K562 (cell line): ENCODE data around the gene PUSL1. TPM values are rescaled to one million over a fixed set of nuclear protein-coding genes. Genes with fewer than 3 reads are reported as not detected.

ENCODE experiments used
- ATF1 ChIP-seq, 2 experiments: fragments of 450-650 bp in 1 of 2; IDR thresholded peaks; 2 replicates each; pipeline ENCODE4 v1.6.1; 2016; ENCODE audit warnings: missing compliant biosample characterization in 1 of 2, missing genetic modification characterization in 1 of 2
- C11orf30 ChIP-seq: fragments of 450-650 bp; IDR thresholded peaks from 2 replicates; pipeline ENCODE4 v1.6.1; 2016; ENCODE audit warnings: low read depth, mild to moderate bottlenecking
- HDGF ChIP-seq: fragments of 450-650 bp; IDR thresholded peaks from 2 replicates; pipeline ENCODE4 v1.6.1; 2016
- HMGN3 ChIP-seq: IDR thresholded peaks from 2 replicates; pipeline ENCODE4 v1.6.1; 2011; ENCODE audit warnings: borderline replicate concordance, low read depth, mild to moderate bottlenecking, mixed read lengths, low read length; ENCODE audit not compliant: insufficient read length; ENCODE audit errors: extremely low read depth
- MAX ChIP-seq: sonication (generic); formaldehyde crosslinking; IDR thresholded peaks from 2 replicates; pipeline ENCODE4 v1.9.0; 2022; ENCODE audit warnings: mild to moderate bottlenecking, missing genetic modification reagents
- MAZ ChIP-seq, 2 experiments: fragments of 450-650 bp in 1 of 2; sonication (generic) in 1 of 2; formaldehyde crosslinking; IDR thresholded peaks in 1 of 2; conservative IDR thresholded peaks in 1 of 2; 2 replicates each; pipeline versions ENCODE4 v1.4.0 to v1.5.0; 2020; ENCODE audit warnings: mild to moderate bottlenecking in 1 of 2, missing genetic modification reagents in 1 of 2
- PRDM10 ChIP-seq: fragments of 450-650 bp; IDR thresholded peaks from 2 replicates; pipeline ENCODE4 v1.6.1; 2018; ENCODE audit not compliant: partially characterized antibody
- RAD21 ChIP-seq, 2 experiments: fragments of 250-450 bp in 1 of 2; fragments of 450-650 bp in 1 of 2; sonication (Bioruptor Pico) in 1 of 2; formaldehyde crosslinking in 1 of 2; IDR thresholded peaks in 1 of 2; conservative IDR thresholded peaks in 1 of 2; 2 replicates each; pipeline versions ENCODE4 v1.4.0 to v1.8.0; 2020 to 2022; ENCODE audit warnings: mild to moderate bottlenecking in 2 of 2, moderate library complexity in 1 of 2
- RBM22 ChIP-seq: fragments of 200-400 bp; formaldehyde crosslinking; IDR thresholded peaks from 2 replicates; pipeline ENCODE4 v1.6.1; 2018; ENCODE audit warnings: low read length, low read depth; ENCODE audit not compliant: poor library complexity, severe bottlenecking
- RCOR1 ChIP-seq, 2 experiments: IDR thresholded peaks; 2 replicates each; pipeline ENCODE4 v1.6.1; 2012; ENCODE audit warnings: low read depth in 2 of 2, low read length in 2 of 2, borderline replicate concordance in 1 of 2, improper control_type of control experiment in 1 of 2
- SMAD2 ChIP-seq: fragments of 150-350 bp; IDR thresholded peaks from 2 replicates; pipeline ENCODE4 v1.6.1; 2014; ENCODE audit warnings: low read depth, mild to moderate bottlenecking, low read length
- STAG1 ChIP-seq: sonication (generic); formaldehyde crosslinking; IDR thresholded peaks from 2 replicates; pipeline ENCODE4 v1.5.0; 2020; ENCODE audit warnings: missing genetic modification reagents, borderline replicate concordance
- YY1 ChIP-seq, 3 experiments: IDR thresholded peaks; 2 replicates each; pipeline ENCODE4 v1.6.1; 2011; ENCODE audit warnings: low read length in 2 of 3, mild to moderate bottlenecking in 2 of 3, moderate library complexity in 2 of 3, borderline replicate concordance in 1 of 3, control low read depth in 1 of 3, low read depth in 1 of 3; ENCODE audit not compliant: insufficient read depth in 3 of 3, insufficient replicate concordance in 2 of 3, control insufficient read depth in 1 of 3, insufficient read length in 1 of 3; ENCODE audit errors: extremely low read depth in 1 of 3
- polyA plus RNA-seq, 8 experiments: library from polyadenylated mRNA; depleted of rRNA in 4 of 8; stranded (reverse) in 5 of 8; unstranded in 3 of 8; fragments of >200 nt; fragmentation: Nextera tagmentation in 2 of 8; fragmentation: Illumina TruSeq in 1 of 8; extraction: Ambion mirVana in 2 of 8; extraction: Trizol in 1 of 8; gene quantifications; 2 replicates each; pipeline versions ENCODE4 v1.2.1 to v1.2.3, GENCODE V29; 2011 to 2014; ENCODE audit warnings: inconsistent platforms in 1 of 8, missing spikeins in 1 of 8
- total RNA-seq, 7 experiments: library from RNA; depleted of rRNA in 6 of 7; stranded (reverse); fragments of >200 nt in 6 of 7; fragmentation: Illumina TruSeq in 2 of 7; extraction: Trizol in 2 of 7; gene quantifications; 2 replicates each; pipeline versions ENCODE4 v1.2.1 to v1.2.3, GENCODE V29; 2011 to 2021; ENCODE audit warnings: low replicate concordance in 1 of 7
- TF ChIP-seq, protein P1 (sequence below), 3 experiments: IDR thresholded peaks in 2 of 3; conservative IDR thresholded peaks in 1 of 3; 2 replicates each; pipeline ENCODE4 v1.5.1; 2011 to 2012; ENCODE audit warnings: low read length in 3 of 3, mild to moderate bottlenecking in 3 of 3, control low read depth in 2 of 3, improper control_type of control experiment in 1 of 3, inconsistent platforms in 1 of 3, low read depth in 1 of 3, mixed read lengths in 1 of 3, moderate library complexity in 1 of 3; ENCODE audit not compliant: insufficient read depth in 2 of 3
- TF ChIP-seq, protein P2 (sequence below): sonication (generic); formaldehyde crosslinking; IDR thresholded peaks from 2 replicates; pipeline ENCODE4 v1.5.0; 2020; ENCODE audit warnings: missing genetic modification reagents

Gene PUSL1
- total and polyA plus RNA-seq, 9 of the 15 experiments (the other 6 are each of a cell fraction or from before 2014, with no cell fraction given), result 0.62 to 86.9 (median 13.6) TPM

- TF ChIP-seq, protein P1, sequence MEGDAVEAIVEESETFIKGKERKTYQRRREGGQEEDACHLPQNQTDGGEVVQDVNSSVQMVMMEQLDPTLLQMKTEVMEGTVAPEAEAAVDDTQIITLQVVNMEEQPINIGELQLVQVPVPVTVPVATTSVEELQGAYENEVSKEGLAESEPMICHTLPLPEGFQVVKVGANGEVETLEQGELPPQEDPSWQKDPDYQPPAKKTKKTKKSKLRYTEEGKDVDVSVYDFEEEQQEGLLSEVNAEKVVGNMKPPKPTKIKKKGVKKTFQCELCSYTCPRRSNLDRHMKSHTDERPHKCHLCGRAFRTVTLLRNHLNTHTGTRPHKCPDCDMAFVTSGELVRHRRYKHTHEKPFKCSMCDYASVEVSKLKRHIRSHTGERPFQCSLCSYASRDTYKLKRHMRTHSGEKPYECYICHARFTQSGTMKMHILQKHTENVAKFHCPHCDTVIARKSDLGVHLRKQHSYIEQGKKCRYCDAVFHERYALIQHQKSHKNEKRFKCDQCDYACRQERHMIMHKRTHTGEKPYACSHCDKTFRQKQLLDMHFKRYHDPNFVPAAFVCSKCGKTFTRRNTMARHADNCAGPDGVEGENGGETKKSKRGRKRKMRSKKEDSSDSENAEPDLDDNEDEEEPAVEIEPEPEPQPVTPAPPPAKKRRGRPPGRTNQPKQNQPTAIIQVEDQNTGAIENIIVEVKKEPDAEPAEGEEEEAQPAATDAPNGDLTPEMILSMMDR (IDR thresholded peaks at IDR 0.05 in 2 of 3, conservative IDR thresholded peaks at IDR 0.05 in 1 of 3; ENCODE audit: insufficient read depth in 2 of 3, low read depth in 1 of 3, low read length in 3 of 3), result peak; percentile 88 to 93 (median 88)
- TF ChIP-seq C11orf30 (no peak), SMAD2 (no peak), RAD21 (CRISPR knock-in tag; conservative IDR thresholded peaks at IDR 0.05 in 1 of 2, IDR thresholded peaks at IDR 0.05 in 1 of 2) (peak in 1 of 2 experiments; percentile 83; a peak in 2 of 4 replicates), HDGF (peak; percentile 73; the same call in 1 of the 2 replicates), PRDM10 (peak; percentile 95), RCOR1 (IDR thresholded peaks at IDR 0.05; ENCODE audit: borderline replicate concordance in 1 of 2, low read depth in 2 of 2, low read length in 2 of 2) (0 out of 4 replicates have a peak, but pooled peaks of 1 of the 2 experiments have one; percentile 17), STAG1 (CRISPR knock-in tag) (peak; percentile 92), MAX (peak; percentile 74), MAZ (CRISPR knock-in tag; conservative IDR thresholded peaks at IDR 0.05 in 1 of 2, IDR thresholded peaks at IDR 0.05 in 1 of 2) (peak in 1 of 2 experiments; percentile 69; a peak in 1 of 4 replicates), RBM22 (peak; percentile 66), YY1 (IDR thresholded peaks at IDR 0.05; ENCODE audit: borderline replicate concordance in 1 of 3, control insufficient read depth in 1 of 3, extremely low read depth in 1 of 3, insufficient read depth in 3 of 3, insufficient read length in 1 of 3, insufficient replicate concordance in 2 of 3, low read depth in 1 of 3, low read length in 2 of 3) (peak in 1 of 3 experiments; percentile 14), ATF1 (CRISPR knock-in tag; IDR thresholded peaks at IDR 0.05) (no peak), ATF1 (tag; IDR thresholded peaks at IDR 0.05) (0 out of 2 replicates have a peak, but pooled peaks have one; percentile 9), HMGN3 (peak; percentile 48)
- TF ChIP-seq, protein P2, sequence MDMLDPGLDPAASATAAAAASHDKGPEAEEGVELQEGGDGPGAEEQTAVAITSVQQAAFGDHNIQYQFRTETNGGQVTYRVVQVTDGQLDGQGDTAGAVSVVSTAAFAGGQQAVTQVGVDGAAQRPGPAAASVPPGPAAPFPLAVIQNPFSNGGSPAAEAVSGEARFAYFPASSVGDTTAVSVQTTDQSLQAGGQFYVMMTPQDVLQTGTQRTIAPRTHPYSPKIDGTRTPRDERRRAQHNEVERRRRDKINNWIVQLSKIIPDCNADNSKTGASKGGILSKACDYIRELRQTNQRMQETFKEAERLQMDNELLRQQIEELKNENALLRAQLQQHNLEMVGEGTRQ, result 0 out of 2 replicates have a peak, but pooled peaks have one; percentile 2
These were observed 16.6 kb upstream of the PUSL1 start (continued) for GRCh38 chr1:1291548-1292441.
